Osteocyte (in vitro differentiated cells): Measurements from ENCODE around the gene IRX1. TPM values are rescaled to one million over a fixed set of nuclear protein-coding genes. Genes with fewer than 3 reads are reported as not detected.

Experiments
- DNase-seq: peaks from one replicate; pipeline ENCODE4 v3.0.0; 2021; ENCODE audit warnings: mixed read lengths; ENCODE audit not compliant: unreplicated experiment; ENCODE audit errors: extremely low spot score
- H3K27ac Mint-ChIP-seq: one replicate; pipeline ENCODE4 v1.8.0; 2021; ENCODE audit warnings: mild to moderate bottlenecking, mixed read lengths; ENCODE audit not compliant: unreplicated experiment
- H3K27me3 Mint-ChIP-seq: one replicate; pipeline ENCODE4 v1.8.0; 2021; ENCODE audit warnings: mixed read lengths; ENCODE audit not compliant: unreplicated experiment
- H3K36me3 Mint-ChIP-seq: one replicate; pipeline ENCODE4 v1.8.0; 2021; ENCODE audit warnings: mixed read lengths; ENCODE audit not compliant: unreplicated experiment
- H3K4me1 Mint-ChIP-seq: one replicate; pipeline ENCODE4 v1.8.0; 2021; ENCODE audit warnings: mixed read lengths; ENCODE audit not compliant: unreplicated experiment
- H3K4me3 Mint-ChIP-seq: one replicate; pipeline ENCODE4 v1.8.0; 2021; ENCODE audit warnings: mild to moderate bottlenecking, moderate library complexity, mixed read lengths; ENCODE audit not compliant: unreplicated experiment
- H3K9me3 Mint-ChIP-seq: one replicate; pipeline ENCODE4 v1.8.0; 2021; ENCODE audit warnings: mixed read lengths; ENCODE audit not compliant: unreplicated experiment
- CTCF ChIP-seq: fragments of 200-600 bp; sonication (generic); IDR thresholded peaks from 2 replicates; pipeline ENCODE4 v1.5.0; 2021; ENCODE audit warnings: antibody characterized with exemption, mild to moderate bottlenecking, moderate library complexity
- total RNA-seq: library from RNA; stranded (reverse); gene quantifications from 2 replicates; pipeline ENCODE4 v1.2.1, GENCODE V29; 2021

The IRX1 gene
- total RNA-seq, 1 donor from 2014 or later = 11.8 TPM

- H3K4me3 Mint-ChIP-seq = peak overlapping the region; percentile 87
- H3K27ac Mint-ChIP-seq = peak overlapping the region; percentile 92
- H3K9me3 Mint-ChIP-seq = no peaks in the 10 kb centered on the region
- no peak for DNase-seq
- peaks cover 5% of the 10 kb centered on the region for H3K27me3 Mint-ChIP-seq
- peaks cover 12% of the 10 kb centered on the region for H3K36me3 Mint-ChIP-seq
- peaks cover 28% of the 10 kb centered on the region for H3K4me1 Mint-ChIP-seq
- no peak for TF ChIP-seq CTCF
Measured at GRCh38 chr5:3597167-3598007, 1.8 kb downstream of the IRX1 start.

- no peak for DNase-seq
- Mint-ChIP-seq H3K36me3 (peaks cover 12% of the 10 kb centered on the region), H3K9me3 (no peaks in the 10 kb centered on the region), H3K27me3 (peaks cover 5% of the 10 kb centered on the region), H3K27ac (peak overlapping the region; percentile 92), H3K4me3 (peak overlapping the region; percentile 87), H3K4me1 (peaks cover 28% of the 10 kb centered on the region)
- no peak for TF ChIP-seq CTCF
Measured at GRCh38 chr5:3598207-3598606, 2.6 kb downstream of the IRX1 start.

GRCh38 chr5:3598769-3599211 is 3.2 kb downstream of the IRX1 start:
- Mint-ChIP-seq H3K4me3 (peak overlapping the region; percentile 87), H3K4me1 (peaks cover 24% of the 10 kb centered on the region), H3K27me3 (peaks cover 2% of the 10 kb centered on the region), H3K27ac (peak overlapping the region; percentile 92), H3K9me3 (no peaks in the 10 kb centered on the region), H3K36me3 (peaks cover 12% of the 10 kb centered on the region)
- DNase-seq = no peak
- no peak for TF ChIP-seq CTCF

- peak overlapping the region; percentile 87 for H3K4me3 Mint-ChIP-seq
Measured at GRCh38 chr5:3599226-3600105, 3.8 kb downstream of the IRX1 start.

More at GRCh38 chr5:3599226-3600105, 3.8 kb downstream of the IRX1 start:
- DNase-seq = no peak
- Mint-ChIP-seq H3K27me3 (no peaks in the 10 kb centered on the region), H3K9me3 (no peaks in the 10 kb centered on the region), H3K36me3 (peaks cover 12% of the 10 kb centered on the region), H3K4me1 (peaks cover 18% of the 10 kb centered on the region), H3K27ac (peak overlapping the region; percentile 92)
- TF ChIP-seq CTCF = no peak
